Muscle layer of colon (tissue), 2 donors: Measurements from ENCODE around the gene ITGB5.
"Not testable (repeated sequence)": the region's sequence is repeated elsewhere in the genome, so short reads cannot be mapped to it uniquely, and the experiment has no call there.

Experiments
- H3K27ac ChIP-seq: one replicate; pipeline ENCODE4 v1.7.0; 2013; ENCODE audit warnings: low read depth, mild to moderate bottlenecking, low read length, moderate library complexity
- H3K27me3 ChIP-seq, 2 donors: one replicate each; pipeline ENCODE4 v1.7.0; 2013; ENCODE audit warnings: low read length in 2 of 2, mild to moderate bottlenecking in 2 of 2; ENCODE audit not compliant: insufficient read depth in 2 of 2, control insufficient read depth in 1 of 2
- H3K36me3 ChIP-seq: one replicate; pipeline ENCODE4 v1.7.0; 2013; ENCODE audit warnings: mild to moderate bottlenecking, low read length; ENCODE audit not compliant: insufficient read depth
- H3K4me1 ChIP-seq: one replicate; pipeline ENCODE4 v1.7.0; 2013; ENCODE audit warnings: mild to moderate bottlenecking, low read length; ENCODE audit not compliant: insufficient read depth
- H3K4me3 ChIP-seq, 2 donors: one replicate each; pipeline ENCODE4 v1.7.0; 2013; ENCODE audit warnings: low read length in 2 of 2, low read depth in 1 of 2, mild to moderate bottlenecking in 1 of 2, moderate library complexity in 1 of 2
- H3K9ac ChIP-seq: one replicate; pipeline ENCODE4 v1.7.0; 2013; ENCODE audit warnings: low read length
- H3K9me3 ChIP-seq: one replicate; pipeline ENCODE4 v1.7.0; 2013; ENCODE audit warnings: mild to moderate bottlenecking, low read length
- donor health status: abdominal sarcoma.
- donor health status: Adenocarcinoma of cecum.

ITGB5 gene

GRCh38 chr3:124831628-124832199 is 55.5 kb downstream of the ITGB5 start:
- Histone ChIP-seq H3K36me3 (peaks cover 22% of the 10 kb centered on the region), H3K4me1 (peaks cover 58% of the 10 kb centered on the region), H3K27me3 (no peaks in the 10 kb centered on the region), H3K9ac (no peak overlapping the region), H3K27ac (no peak overlapping the region), H3K9me3 (no peaks in the 10 kb centered on the region), H3K4me3 (no peak overlapping the region)

GRCh38 chr3:124829819-124830554 is 57.2 kb downstream of the ITGB5 start:
- H3K9ac ChIP-seq = no peak overlapping the region
- no peaks in the 10 kb centered on the region for H3K27me3 ChIP-seq
- no peaks in the 10 kb centered on the region for H3K9me3 ChIP-seq
- peak overlapping the region; percentile 41 for H3K27ac ChIP-seq
- peaks cover 22% of the 10 kb centered on the region for H3K36me3 ChIP-seq
- no peak overlapping the region for H3K4me3 ChIP-seq
- H3K4me1 ChIP-seq = peaks cover 50% of the 10 kb centered on the region

- Histone ChIP-seq H3K9me3 (no peaks in the 10 kb centered on the region), H3K27me3 (no peaks in the 10 kb centered on the region), H3K36me3 (peaks cover 22% of the 10 kb centered on the region), H3K4me3 (no peak overlapping the region), H3K9ac (no peak overlapping the region), H3K4me1 (peaks cover 45% of the 10 kb centered on the region), H3K27ac (peak overlapping the region; percentile 41)
Measured at GRCh38 chr3:124829178-124829818, 57.9 kb downstream of the ITGB5 start.

GRCh38 chr3:124827476-124828206 is 59.5 kb downstream of the ITGB5 start:
- not testable (repeated sequence) for H3K27me3 ChIP-seq, H3K9me3 ChIP-seq, H3K9ac ChIP-seq, H3K4me3 ChIP-seq
- Histone ChIP-seq H3K27ac (peak overlapping the region; percentile 31), H3K4me1 (peaks cover 43% of the 10 kb centered on the region), H3K36me3 (peaks cover 17% of the 10 kb centered on the region)

GRCh38 chr3:124826703-124827102 is 60.5 kb downstream of the ITGB5 start:
- H3K9ac ChIP-seq = no peak overlapping the region
- no peaks in the 10 kb centered on the region for H3K27me3 ChIP-seq
- no peaks in the 10 kb centered on the region for H3K9me3 ChIP-seq
- H3K27ac ChIP-seq = peak overlapping the region; percentile 31
- peaks cover 42% of the 10 kb centered on the region for H3K4me1 ChIP-seq
- H3K36me3 ChIP-seq = peaks cover 8% of the 10 kb centered on the region
- H3K4me3 ChIP-seq = no peak overlapping the region

GRCh38 chr3:124824286-124824915 is 62.8 kb downstream of the ITGB5 start:
- H3K27ac ChIP-seq = no peak overlapping the region
- H3K27me3 ChIP-seq = no peaks in the 10 kb centered on the region
- peaks cover 5% of the 10 kb centered on the region for H3K36me3 ChIP-seq
- peaks cover 35% of the 10 kb centered on the region for H3K4me1 ChIP-seq
- H3K9me3 ChIP-seq = no peaks in the 10 kb centered on the region
- H3K4me3 ChIP-seq = no peak overlapping the region
- no peak overlapping the region for H3K9ac ChIP-seq

GRCh38 chr3:124823648-124824047 is 63.5 kb downstream of the ITGB5 start:
- Histone ChIP-seq H3K4me3 (no peak overlapping the region), H3K9ac (no peak overlapping the region), H3K27ac (no peak overlapping the region), H3K36me3 (peaks cover 5% of the 10 kb centered on the region), H3K27me3 (no peaks in the 10 kb centered on the region), H3K9me3 (no peaks in the 10 kb centered on the region), H3K4me1 (peaks cover 39% of the 10 kb centered on the region)

GRCh38 chr3:124823206-124823605 is 64.0 kb downstream of the ITGB5 start:
- no peaks in the 10 kb centered on the region for H3K27me3 ChIP-seq
- no peak overlapping the region for H3K4me3 ChIP-seq
- no peaks in the 10 kb centered on the region for H3K9me3 ChIP-seq
- H3K9ac ChIP-seq = no peak overlapping the region
- peaks cover 5% of the 10 kb centered on the region for H3K36me3 ChIP-seq
- H3K27ac ChIP-seq = no peak overlapping the region
- peaks cover 40% of the 10 kb centered on the region for H3K4me1 ChIP-seq

- Histone ChIP-seq H3K4me1 (peaks cover 23% of the 10 kb centered on the region), H3K27ac (no peak overlapping the region), H3K9me3 (no peaks in the 10 kb centered on the region), H3K4me3 (no peak overlapping the region), H3K9ac (no peak overlapping the region), H3K27me3 (no peaks in the 10 kb centered on the region), H3K36me3 (peaks cover 19% of the 10 kb centered on the region)
Measured at GRCh38 chr3:124821356-124821755, 65.8 kb downstream of the ITGB5 start.

- Histone ChIP-seq H3K4me1 (peaks cover 23% of the 10 kb centered on the region), H3K27ac (no peak overlapping the region), H3K27me3 (no peaks in the 10 kb centered on the region), H3K9ac (no peak overlapping the region), H3K9me3 (no peaks in the 10 kb centered on the region), H3K4me3 (no peak overlapping the region), H3K36me3 (peaks cover 37% of the 10 kb centered on the region)
Measured at GRCh38 chr3:124818398-124819091, 68.6 kb downstream of the ITGB5 start.
